ENCODE measurements around the gene ATP2B3.

Gene ATP2B3

GRCh38 chrX:153628129-153628528, 110.7 kb downstream of the ATP2B3 start:
- no peak for TF ChIP-seq CTCF (IDR thresholded peaks at IDR 0.05; ENCODE audit: low read depth, low read length)

GRCh38 chrX:153628665-153629064, 111.2 kb downstream of the ATP2B3 start:
- no peak for DNase-seq (ENCODE audit: extremely low read depth, low read depth)
- no peak for TF ChIP-seq CTCF (IDR thresholded peaks at IDR 0.05; ENCODE audit: low read depth, low read length)

More at GRCh38 chrX:153628129-153628528, 110.7 kb downstream of the ATP2B3 start:
- no peak for DNase-seq (ENCODE audit: extremely low read depth, low read depth)

- DNase-seq (ENCODE audit: extremely low read depth, low read depth): no peak
- TF ChIP-seq CTCF (IDR thresholded peaks at IDR 0.05; ENCODE audit: low read depth, low read length): no peak
Observed at GRCh38 chrX:153631346-153631745, 113.9 kb downstream of the ATP2B3 start.

GRCh38 chrX:153631907-153632594, 114.6 kb downstream of the ATP2B3 start:
- no peak for TF ChIP-seq CTCF (IDR thresholded peaks at IDR 0.05; ENCODE audit: low read depth, low read length)
- no peak for DNase-seq (ENCODE audit: extremely low read depth, low read depth)

Data from AG09319 (cell line).